NCI-H774 (cell line): ENCODE results near the gene SND1.
"Not testable (repeated sequence)": the region's sequence is repeated elsewhere in the genome, so short reads cannot be mapped to it uniquely, and the experiment has no call there.

Experiments used
- DNase-seq: peaks from one replicate; lab custom pipeline; 2025; lab: John Stamatoyannopoulos, UW

SND1 gene

GRCh38 chr7:127962589-127963361, 310.8 kb downstream of the SND1 start:
- no peak for DNase-seq

- not testable (repeated sequence) for DNase-seq
Observed at GRCh38 chr7:127963850-127964249, 311.9 kb downstream of the SND1 start.

GRCh38 chr7:127967281-127967680, 315.3 kb downstream of the SND1 start:
- no peak for DNase-seq

- DNase-seq: no peak
Observed at GRCh38 chr7:127968547-127968946, 316.6 kb downstream of the SND1 start.

- DNase-seq: no peak
Observed at GRCh38 chr7:127973832-127974231, 321.8 kb downstream of the SND1 start.

GRCh38 chr7:127974446-127975035, 322.5 kb downstream of the SND1 start:
- DNase-seq: no peak

- no peak for DNase-seq
Observed at GRCh38 chr7:127976056-127976737, 324.2 kb downstream of the SND1 start.

- no peak for DNase-seq
Observed at GRCh38 chr7:127976738-127977120, 324.7 kb downstream of the SND1 start.

GRCh38 chr7:127978421-127978820, 326.4 kb downstream of the SND1 start:
- DNase-seq: no peak

GRCh38 chr7:127979113-127979727, 327.2 kb downstream of the SND1 start:
- DNase-seq: no peak

- DNase-seq: no peak
Observed at GRCh38 chr7:127979728-127980126, 327.7 kb downstream of the SND1 start.

- DNase-seq: no peak
Observed at GRCh38 chr7:127980901-127981300, 328.9 kb downstream of the SND1 start.

GRCh38 chr7:127981965-127982364, 330.0 kb downstream of the SND1 start:
- no peak for DNase-seq

- DNase-seq: peak; percentile 40
Observed at GRCh38 chr7:127983804-127984332, 331.9 kb downstream of the SND1 start.

- no peak for DNase-seq
Observed at GRCh38 chr7:127986581-127987521, 334.9 kb downstream of the SND1 start.

- no peak for DNase-seq
Observed at GRCh38 chr7:127988751-127989150, 336.8 kb downstream of the SND1 start.

GRCh38 chr7:127993317-127993716, 341.3 kb downstream of the SND1 start:
- DNase-seq: no peak

- DNase-seq: no peak
Observed at GRCh38 chr7:127993987-127994386, 342.0 kb downstream of the SND1 start.

GRCh38 chr7:127995156-127995880, 343.3 kb downstream of the SND1 start:
- DNase-seq: no peak

- no peak for DNase-seq
Observed at GRCh38 chr7:127995881-127996215, 343.9 kb downstream of the SND1 start.
